ENCODE measurements around the gene ZBTB39.
A peak's percentile ranks its signal among the peaks of the same experiment; 100 is the strongest.
"Not testable (repeated sequence)": the region's sequence is repeated elsewhere in the genome, so short reads cannot be mapped to it uniquely, and the experiment has no call there.

Gene ZBTB39, protein sequence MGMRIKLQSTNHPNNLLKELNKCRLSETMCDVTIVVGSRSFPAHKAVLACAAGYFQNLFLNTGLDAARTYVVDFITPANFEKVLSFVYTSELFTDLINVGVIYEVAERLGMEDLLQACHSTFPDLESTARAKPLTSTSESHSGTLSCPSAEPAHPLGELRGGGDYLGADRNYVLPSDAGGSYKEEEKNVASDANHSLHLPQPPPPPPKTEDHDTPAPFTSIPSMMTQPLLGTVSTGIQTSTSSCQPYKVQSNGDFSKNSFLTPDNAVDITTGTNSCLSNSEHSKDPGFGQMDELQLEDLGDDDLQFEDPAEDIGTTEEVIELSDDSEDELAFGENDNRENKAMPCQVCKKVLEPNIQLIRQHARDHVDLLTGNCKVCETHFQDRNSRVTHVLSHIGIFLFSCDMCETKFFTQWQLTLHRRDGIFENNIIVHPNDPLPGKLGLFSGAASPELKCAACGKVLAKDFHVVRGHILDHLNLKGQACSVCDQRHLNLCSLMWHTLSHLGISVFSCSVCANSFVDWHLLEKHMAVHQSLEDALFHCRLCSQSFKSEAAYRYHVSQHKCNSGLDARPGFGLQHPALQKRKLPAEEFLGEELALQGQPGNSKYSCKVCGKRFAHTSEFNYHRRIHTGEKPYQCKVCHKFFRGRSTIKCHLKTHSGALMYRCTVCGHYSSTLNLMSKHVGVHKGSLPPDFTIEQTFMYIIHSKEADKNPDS

DNA sequence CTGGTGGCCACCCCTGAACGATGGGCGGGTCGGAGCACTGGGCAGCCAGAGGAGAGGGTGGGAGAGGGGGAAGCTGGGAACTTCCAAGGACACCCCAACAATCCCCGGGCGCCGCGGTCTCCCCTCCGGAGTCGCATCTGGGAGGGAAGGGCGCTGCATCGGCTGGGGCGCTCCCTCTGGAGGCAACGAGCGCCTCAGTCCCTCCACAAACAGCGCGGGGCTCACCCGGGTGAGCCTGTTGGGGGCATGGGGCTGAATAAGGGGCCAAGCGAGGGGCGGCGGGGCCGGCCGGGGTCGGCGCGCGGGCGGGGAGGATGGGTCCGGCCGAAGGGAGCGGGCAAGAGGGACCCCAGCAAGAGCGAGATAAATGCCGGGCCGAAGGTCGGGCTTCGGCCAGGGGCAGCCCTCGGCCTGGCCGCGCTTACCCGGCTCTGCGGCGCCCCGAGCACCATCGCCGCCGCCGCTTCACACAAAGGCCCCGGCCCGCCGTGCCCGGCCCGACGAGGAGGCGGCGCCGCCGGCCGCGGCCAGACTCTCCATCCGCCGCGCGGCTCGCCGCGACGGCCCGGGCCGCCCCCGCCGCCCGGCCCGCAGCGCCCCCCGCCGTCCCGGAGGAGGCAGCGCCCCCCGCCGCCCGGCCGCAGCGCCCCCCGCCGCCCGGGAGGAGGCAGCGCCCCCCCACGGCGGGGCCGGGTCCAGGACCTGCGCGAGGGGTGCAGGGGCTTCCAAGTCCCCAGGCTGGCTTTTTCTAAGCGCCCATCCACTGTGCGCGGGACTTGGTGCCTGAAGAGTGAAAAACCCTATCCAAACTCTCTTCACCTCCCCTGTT, at the start of gene ZBTB39:
Gene ZBTB39 (minus strand): TSS at position 567 of the 829 bp plus-strand sequence. CDS start 1,629 bp downstream, outside the sequence.
- DNase-seq (ENCODE audit: low spot score) = peak; percentile 55

DNA sequence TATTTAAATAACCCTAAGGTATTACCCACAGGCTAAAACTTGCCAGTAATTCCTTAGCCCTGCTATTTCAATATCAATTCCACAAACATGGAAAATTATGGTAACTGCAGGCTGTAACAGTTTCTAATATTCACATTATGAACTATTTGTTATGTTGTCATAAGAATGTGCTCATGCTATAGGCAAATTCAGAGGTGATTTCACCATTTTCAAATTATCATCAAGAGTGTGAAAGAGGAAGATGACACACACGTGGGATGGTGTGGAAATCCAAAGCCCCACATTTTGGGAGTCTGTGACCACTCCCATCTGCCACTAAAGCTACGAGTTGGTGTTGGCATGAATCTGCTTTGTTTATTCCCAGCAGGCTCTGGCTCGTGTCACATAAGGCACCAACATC, 49.5 kb upstream of the ZBTB39 start:
- DNase-seq (ENCODE audit: low spot score) = no peak

DNA sequence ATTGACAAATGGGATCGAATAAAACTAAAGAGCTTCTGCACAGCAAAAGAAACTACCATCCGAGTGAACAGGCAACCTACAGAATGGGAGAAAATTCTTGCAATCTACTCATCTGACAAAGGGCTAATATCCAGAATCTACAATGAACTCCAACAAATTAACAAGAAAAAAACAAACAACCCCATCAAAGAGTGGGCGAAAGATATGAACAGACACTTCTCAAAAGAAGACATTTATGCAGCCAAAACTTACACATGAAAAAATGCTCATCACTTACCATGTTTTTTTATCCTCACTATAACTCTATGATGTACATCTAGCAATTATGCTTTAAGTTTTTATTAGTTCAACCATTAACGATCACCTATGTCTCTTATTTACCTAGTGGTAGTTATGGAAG, 47.6 kb upstream of the ZBTB39 start:
- DNase-seq (ENCODE audit: low spot score) = not testable (repeated sequence)

DNA sequence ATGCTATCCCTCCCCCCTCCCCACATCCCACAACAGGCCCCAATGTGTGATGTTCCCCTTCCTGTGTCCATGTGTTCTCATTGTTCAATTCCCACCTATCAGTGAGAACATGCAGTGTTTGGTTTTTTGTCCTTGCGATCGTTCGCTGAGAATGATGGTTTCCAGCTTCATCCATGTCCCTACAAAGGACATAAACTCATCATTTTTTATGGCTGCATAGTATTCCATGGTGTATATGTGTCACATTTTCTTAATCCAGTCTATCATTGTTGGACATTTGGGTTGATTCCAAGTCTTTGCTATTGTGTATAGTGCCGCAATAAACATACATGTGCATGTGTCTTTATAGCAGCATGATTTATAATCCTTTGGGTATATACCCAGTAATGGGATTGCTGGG, 46.8 kb upstream of the ZBTB39 start:
- not testable (repeated sequence) for DNase-seq (ENCODE audit: low spot score)

DNA sequence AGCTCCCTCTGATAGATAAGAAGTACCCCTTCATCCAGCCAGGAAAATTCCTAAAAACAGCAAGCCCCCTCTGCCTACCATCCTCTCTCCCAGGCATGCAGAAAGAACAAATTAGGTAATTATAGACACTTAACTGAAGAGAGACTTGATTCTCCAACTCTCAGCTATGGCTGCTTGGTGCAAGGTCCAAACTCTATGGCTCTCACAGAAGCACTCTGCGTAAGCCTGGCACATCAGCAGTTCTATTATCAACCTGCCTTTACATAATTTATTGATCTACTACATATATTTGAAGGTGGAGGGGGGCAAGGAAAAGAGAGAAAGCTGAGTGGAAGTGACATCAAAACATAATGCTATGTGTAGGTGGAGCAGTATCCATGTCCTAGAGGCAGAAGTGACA, 44.7 kb upstream of the ZBTB39 start:
- DNase-seq (ENCODE audit: low spot score) = no peak

DNA sequence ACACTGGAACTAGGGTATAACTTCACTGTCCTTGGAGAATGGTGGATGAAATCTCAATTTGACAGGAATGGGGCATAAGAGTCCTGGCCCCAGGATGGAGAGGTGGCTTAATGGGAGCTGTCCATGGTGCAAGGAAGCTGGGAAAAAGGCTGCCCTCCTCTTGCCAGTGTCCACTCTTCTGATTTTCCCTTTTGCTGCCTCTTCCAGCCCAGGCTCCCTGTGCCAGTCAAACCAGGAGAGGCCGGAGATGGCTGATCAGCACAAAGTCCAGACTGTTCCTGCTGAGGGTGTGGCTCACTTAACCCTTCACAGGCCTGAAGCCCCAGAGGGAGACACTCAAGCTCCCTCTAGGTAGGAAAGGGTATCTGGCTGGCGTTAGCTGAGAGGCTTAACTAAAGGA, 43.5 kb upstream of the ZBTB39 start, which contains the start of gene MYO1A:
Gene MYO1A (minus strand): TSS at position 240 of the 400 bp plus-strand sequence. CDS start 1,806 bp downstream, outside the sequence.
- peak; percentile 52 for DNase-seq (ENCODE audit: low spot score)

DNA sequence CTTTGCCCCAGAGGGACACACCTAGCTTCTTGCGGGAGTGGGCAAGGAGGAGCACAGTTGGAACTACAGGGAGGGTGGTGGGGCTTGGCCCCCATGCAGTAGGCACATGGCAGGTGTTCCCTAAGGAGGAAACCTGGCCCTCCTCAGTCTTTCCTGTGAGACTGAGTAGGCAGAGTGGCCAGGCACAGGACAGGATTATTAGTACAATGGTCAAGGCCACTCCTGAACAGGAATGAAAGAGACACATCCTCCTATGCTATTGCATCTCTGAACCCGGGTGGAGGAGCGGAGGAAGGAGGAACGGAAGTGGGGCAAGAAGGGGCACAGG, 42.7 kb upstream of the ZBTB39 start:
- no peak for DNase-seq (ENCODE audit: low spot score)

DNA sequence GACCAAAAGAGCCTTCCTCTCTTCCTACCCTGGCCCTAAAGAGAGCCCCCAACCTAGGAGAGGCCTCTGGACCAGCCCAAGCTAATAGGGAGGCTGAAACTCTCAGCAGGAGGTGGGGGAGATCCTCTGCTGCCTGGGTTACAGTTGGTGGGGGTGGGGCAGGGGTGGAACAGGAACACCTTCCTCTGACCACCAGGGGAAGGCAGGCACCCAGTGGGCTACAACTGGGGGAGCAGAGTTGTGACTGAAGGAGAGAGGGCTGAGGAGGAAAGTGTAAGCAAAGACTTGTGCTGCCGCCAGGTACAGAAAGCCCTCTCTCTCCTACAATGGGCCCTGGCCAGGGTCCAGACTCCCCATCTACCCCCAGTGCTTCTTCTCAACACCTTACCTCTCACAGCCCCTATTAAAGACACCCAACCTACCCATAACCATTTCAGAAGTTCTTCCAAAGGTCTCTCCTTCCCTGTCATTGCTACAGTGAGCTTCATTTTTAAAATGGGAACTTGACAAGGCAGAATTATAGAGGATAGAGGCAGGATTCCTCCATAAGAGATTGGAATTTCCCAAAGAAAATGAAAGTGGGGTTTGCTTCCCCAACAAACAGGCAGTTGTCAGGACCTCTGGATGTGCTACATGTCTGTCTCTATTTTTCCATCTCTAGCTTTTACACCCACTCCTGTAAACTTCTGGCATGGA, 42.2 kb upstream of the ZBTB39 start:
- DNase-seq (ENCODE audit: low spot score) = no peak

DNA sequence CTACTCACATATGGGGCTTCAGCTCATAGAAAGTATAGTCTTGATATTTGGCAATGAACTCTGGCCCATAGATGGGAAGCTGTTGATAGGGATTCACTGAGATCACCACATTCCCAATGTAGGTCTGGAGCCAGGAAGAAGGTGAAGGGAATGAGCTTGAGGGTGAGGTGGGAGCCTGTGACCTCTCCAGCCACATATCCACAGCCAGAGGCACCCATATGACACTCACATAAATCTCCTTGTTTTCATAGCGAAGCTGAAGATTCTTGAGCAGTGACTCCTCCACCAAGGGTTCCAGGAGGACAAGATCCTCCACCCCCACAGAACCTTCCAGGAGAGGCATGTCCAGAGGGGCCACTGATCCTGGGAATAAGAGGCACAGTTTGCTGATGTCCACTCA, 41.6 kb upstream of the ZBTB39 start:
- no peak for DNase-seq (ENCODE audit: low spot score)

DNA sequence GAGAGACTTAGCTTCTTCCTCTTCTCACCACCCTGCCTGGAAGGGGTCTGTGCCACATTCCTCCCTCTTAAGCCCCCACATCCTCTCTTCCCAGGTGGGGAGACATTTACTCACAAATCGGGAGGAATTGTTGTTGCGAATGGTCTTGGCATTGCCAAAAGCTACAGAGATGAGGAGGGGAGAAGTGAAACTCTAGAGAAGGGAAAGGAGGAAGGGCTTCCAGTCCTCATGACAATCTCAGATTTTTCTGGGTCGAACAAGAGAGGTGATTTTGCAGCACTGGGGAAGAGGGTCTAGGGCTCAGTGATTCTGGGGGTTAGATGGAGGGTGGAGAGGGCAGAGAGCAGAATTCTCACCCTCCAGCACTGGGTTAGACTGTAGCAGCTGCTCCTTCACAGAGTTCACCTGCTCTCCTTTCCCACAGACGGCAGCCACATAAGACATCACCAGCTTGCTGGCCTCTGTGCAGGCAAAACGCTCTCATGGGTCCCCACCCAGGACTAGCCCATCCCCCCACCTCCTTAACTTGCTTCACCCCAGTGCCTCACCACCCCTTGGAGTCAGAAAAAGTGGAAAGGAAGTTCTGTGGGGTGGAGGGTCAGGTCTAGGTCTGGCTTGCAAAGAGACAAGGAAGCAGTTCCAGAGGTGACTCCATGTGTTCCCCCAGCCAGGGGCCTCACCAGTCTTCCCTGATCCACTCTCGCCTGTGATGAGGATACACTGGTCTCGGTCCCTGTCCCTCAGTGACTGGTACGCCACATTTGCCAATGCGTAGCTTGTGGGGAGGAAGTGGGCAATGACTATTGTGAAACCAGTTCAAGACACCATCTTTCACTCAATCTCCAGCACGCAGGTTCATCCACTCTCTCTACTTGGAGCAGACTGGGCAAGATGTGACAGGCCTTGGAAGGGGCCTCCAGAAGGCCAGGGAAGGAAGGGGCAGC, 40.9 kb upstream of the ZBTB39 start:
- no peak for DNase-seq (ENCODE audit: low spot score)

DNA sequence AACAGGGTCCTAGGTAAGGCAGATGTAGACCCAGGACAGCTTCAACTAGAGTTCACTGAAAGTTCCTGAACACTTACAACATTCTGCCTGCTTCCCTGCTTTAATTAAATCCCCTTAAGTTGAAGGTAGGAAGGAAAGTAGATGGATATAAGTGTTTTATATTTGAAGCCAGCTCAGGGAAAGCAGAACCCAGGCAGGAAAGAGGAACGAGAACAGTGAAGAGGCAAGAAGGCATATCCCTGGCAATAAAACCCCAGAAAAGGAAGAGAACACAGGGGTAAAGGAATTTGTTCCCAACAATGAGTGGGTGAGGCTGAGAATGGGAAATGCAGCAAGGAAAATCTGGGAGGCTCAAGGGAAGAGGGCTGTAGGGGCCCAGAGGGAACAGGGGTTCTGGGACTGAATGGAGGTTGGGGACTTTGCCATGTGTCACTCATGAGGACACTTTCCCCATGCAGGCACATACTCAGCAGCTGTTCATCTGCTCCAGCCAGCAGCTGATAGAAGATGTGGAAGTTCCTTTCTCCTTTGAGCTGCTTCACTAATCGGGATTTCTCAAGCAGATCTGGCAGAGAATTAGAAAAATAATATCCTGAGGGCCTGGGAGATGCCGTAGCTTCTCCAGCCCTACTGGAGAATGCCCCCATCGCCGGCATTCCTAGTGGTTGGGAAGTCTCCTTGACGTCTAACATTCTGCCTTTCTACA, 39.9 kb upstream of the ZBTB39 start:
- DNase-seq (ENCODE audit: low spot score) = no peak

DNA sequence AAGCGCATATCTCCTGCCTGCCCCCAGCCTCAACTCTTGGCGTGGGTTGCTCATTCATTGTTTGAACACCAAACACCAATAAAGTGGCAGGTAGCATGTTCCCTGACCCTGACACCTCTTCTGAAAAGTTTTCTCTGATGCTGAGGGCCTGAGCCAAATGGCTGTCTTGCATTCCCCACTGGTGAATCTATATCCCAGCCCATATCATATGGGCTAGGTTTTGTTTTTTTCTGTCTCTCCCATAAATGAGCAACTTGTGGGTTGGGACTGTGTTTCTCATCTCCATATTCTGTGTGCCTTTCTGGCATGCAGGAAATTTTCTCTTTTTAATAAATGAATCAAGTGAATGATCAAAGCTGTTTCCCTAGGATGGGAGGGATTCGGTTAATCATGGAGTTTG, 38.5 kb upstream of the ZBTB39 start:
- DNase-seq (ENCODE audit: low spot score) = no peak

DNA sequence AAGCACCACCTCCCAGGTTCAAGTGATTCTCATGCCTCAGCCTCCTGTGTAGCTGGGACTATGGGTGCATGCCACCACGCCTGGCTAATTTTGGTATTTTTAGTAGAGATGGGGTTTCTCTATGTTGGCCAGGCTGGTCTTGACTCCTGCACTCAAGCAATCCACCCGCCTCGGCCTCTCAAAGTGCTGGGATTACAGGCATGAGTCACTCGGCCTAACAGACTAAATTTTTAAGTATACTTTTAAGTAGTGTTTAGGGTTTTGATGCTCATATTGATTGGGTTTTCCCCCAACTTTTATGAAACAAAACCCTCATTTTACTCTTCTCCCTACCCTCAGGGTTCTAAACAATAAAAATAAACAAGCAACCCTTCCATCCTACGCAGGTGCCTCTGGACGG, 38.1 kb upstream of the ZBTB39 start:
- no peak for DNase-seq (ENCODE audit: low spot score)

DNA sequence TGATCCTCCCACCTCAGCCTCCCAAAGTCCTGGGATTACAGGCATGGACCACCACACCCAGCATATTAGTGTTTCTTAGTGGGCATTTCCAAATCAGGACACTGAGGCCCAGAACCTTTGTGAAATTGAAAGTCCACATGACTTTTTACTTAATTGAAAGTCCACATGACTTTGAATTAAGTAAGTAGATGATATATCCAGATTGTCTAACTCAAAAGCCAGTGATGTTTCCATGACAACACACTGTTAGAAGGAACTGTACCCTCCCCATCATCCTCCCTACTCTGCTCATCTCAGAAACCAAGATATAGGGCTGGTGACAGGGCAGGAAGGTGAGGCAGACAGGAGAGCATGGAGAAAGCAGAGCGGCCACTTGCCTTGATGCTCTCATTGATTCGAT, 36.3 kb upstream of the ZBTB39 start:
- no peak for DNase-seq (ENCODE audit: low spot score)

DNA sequence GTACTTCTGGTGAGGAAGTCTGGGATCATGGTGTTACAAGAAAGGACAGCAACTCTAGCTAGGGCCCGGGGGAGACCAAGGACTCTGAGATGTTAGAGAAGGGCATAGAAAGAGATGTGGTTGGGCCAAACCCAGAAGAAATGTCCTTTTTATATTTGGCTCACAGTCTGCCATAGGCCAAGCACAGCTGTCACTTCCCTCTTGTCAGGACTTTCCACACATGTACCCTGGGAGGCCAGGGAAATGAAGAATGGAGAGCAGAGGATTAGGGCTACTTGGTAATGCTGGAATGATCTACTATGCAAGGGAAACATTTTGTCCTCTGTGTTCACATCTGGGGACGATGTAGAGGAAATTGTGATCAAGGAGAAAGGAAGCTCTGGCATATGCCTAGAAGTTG, 34.4 kb upstream of the ZBTB39 start:
- no peak for DNase-seq (ENCODE audit: low spot score)

DNA sequence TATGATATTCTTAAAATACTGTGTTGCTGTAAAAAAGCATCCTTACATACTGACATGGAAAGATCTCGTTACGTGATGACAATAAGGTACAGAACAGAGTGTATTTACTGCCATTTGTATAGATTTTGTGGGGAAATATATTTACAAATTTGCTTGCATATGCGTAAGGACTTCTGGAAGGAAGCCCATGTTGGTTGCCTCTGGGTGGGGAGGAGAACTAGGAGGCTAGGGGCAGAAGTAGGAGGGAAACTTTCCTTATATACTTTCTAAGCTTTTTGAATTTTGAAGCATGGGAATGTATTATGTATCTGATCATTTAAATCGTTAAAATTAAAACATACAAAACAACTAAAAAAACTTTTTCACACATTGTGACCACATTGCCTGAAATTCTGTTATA, 33.9 kb upstream of the ZBTB39 start:
- DNase-seq (ENCODE audit: low spot score) = no peak

DNA sequence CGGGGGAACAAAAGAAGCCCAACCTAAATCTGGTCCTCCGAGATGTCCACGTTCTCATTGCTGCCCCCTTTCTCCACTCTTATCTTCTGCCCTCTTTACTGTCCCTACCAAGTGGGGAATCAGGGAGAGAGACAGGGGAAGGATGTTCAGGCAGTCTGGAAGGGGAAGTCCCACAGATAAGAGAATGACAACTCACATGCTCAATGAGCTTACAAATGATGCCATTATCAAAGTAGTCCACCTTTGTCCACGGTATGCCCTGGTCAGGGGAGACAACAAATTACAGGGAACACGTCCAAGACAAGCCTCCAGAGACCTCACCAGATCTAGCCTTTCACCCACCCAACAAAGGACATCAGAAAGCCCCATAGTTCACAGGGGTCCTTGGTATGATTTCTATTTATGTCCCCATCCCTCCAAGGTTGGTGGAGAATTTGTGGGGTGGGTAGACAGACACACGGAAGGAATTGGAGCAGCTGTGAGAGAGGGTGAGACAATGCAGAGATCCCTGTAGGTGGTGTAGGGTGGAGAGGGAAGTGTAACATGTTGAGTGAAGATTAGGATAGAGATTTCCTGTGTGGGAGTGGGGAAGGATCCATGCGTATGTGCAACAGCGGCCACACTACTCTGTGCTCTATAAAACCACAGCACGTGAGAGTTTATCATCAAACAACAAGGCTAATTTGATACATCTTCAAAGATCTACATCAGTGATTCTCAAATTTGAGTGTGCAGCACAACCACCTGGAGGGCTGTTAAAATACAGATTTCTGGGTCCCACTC, 32.9 kb upstream of the ZBTB39 start:
- DNase-seq (ENCODE audit: low spot score) = no peak

DNA sequence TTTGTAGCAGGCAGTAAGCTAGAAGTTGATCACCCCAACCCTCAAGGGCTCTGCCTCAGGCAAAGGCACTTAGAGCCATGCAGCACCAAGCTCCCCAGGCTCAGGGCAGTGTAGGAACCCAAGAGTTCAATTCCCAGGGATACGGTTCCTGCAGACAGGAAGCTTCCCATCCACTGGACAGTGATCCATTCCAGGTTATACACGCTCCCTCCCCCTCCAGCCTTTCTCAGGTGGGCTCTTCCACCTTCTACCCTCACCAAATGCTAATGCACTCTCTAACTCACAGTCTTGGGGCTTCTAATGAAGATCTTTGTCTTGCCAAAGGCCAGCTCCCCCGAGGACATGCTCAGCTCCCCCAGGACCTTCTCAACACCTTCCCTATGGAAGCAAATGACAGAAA, 30.9 kb upstream of the ZBTB39 start:
- no peak for DNase-seq (ENCODE audit: low spot score)

DNA sequence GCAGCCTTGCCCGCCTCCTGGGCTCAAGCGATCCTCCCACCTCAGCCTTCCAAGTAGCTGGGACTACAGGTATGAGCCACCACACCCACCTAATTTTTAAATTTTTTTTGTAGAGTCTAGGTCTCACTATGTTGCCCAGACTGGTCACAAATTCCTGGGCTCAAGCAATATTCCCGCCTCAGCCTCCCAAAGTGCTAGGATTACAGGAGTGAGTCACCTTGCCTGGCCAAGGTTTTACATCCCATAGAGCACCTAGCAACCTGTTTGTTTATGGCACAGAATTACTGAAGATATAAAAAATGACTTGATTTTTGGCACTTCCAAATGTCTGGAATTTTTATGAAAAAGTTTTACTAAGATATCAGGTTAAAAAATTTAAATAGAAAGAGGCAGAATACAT, 27.1 kb upstream of the ZBTB39 start:
- no peak for DNase-seq (ENCODE audit: low spot score)
